Testis (tissue), 2 donors: ENCODE measurements around the gene RNF220.

ENCODE experiments used
- POLR2A ChIP-seq: fragments of 450-650 bp; IDR thresholded peaks from one replicate; pipeline ENCODE4 v1.6.1; 2017; ENCODE audit warnings: antibody characterized with exemption, mild to moderate bottlenecking, moderate library complexity
- TF ChIP-seq, protein P1 (sequence below), 3 experiments: fragments of 450-650 bp in 2 of 3; fragments of 200-600 bp in 1 of 3; sonication (generic) in 1 of 3; IDR thresholded peaks; one replicate each; pipeline ENCODE4 v1.5.1; 2016 to 2019; ENCODE audit warnings: antibody characterized with exemption in 3 of 3, mild to moderate bottlenecking in 2 of 3, moderate library complexity in 1 of 3

DNA sequence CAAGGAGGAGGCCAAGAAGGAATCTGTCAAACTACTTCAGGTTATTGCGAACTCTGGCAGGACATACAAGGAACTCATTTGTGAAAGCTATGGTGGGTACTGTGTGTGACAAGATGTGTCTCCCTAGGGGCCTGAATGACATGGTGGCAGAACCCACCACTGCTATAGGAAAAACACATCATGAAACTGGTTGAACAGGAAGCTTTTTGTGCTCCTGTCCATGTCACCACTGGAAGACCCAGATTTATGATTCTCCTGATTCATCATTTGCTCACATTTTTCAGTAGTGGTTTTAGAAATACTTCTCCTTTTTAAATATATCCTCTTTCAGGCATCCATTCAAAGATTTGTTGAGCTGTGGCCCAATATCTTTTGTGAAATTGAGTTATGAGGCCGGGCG, 293.1 kb downstream of the RNF220 start:
- TF ChIP-seq, protein P1, sequence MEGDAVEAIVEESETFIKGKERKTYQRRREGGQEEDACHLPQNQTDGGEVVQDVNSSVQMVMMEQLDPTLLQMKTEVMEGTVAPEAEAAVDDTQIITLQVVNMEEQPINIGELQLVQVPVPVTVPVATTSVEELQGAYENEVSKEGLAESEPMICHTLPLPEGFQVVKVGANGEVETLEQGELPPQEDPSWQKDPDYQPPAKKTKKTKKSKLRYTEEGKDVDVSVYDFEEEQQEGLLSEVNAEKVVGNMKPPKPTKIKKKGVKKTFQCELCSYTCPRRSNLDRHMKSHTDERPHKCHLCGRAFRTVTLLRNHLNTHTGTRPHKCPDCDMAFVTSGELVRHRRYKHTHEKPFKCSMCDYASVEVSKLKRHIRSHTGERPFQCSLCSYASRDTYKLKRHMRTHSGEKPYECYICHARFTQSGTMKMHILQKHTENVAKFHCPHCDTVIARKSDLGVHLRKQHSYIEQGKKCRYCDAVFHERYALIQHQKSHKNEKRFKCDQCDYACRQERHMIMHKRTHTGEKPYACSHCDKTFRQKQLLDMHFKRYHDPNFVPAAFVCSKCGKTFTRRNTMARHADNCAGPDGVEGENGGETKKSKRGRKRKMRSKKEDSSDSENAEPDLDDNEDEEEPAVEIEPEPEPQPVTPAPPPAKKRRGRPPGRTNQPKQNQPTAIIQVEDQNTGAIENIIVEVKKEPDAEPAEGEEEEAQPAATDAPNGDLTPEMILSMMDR (IDR thresholded peaks at IDR 0.05), result no peak
- TF ChIP-seq POLR2A, result no peak
